SU-DHL-6 (cell line): ENCODE measurements around the gene PDE4D.

ENCODE experiments used
- H2AFZ ChIP-seq: fragments of 200-600 bp; sonication (generic); 2 replicates; pipeline ENCODE4 v1.6.1; 2014; ENCODE audit warnings: low read depth, mild to moderate bottlenecking, moderate library complexity, mixed read lengths, antibody characterized with exemption, low read length; ENCODE audit not compliant: severe bottlenecking
- H3F3A ChIP-seq: fragments of 200-600 bp; shearing (Covaris generic); 2 replicates; pipeline ENCODE4 v1.6.0; 2016; ENCODE audit warnings: antibody characterized with exemption, mild to moderate bottlenecking; ENCODE audit not compliant: insufficient read depth
- H3K27ac ChIP-seq: fragments of 200-600 bp; sonication (generic); 2 replicates; pipeline ENCODE4 v1.5.1; 2016; ENCODE audit warnings: low read depth, mild to moderate bottlenecking, low read length, moderate library complexity, mixed read lengths
- H3K27me3 ChIP-seq: fragments of 200-600 bp; sonication (generic), shearing (Covaris generic); 2 replicates; pipeline ENCODE4 v1.6.0; 2014; ENCODE audit warnings: mild to moderate bottlenecking, low read length
- H3K36me3 ChIP-seq: fragments of 200-600 bp; sonication (generic); 2 replicates; pipeline ENCODE4 v1.6.1; 2014; ENCODE audit warnings: mild to moderate bottlenecking, low read length, mixed read lengths
- H3K4me2 ChIP-seq: fragments of 300-600, 200-600 bp; shearing (Covaris generic), sonication (generic); 2 replicates; pipeline ENCODE4 v1.6.0; 2014; ENCODE audit warnings: low read length, low read depth, mild to moderate bottlenecking; ENCODE audit not compliant: poor library complexity, severe bottlenecking
- H3K4me3 ChIP-seq: fragments of 200-600 bp; sonication (generic); 2 replicates; pipeline ENCODE4 v1.5.1; 2014; ENCODE audit warnings: antibody characterized with exemption, low read length, mild to moderate bottlenecking, mixed read lengths; ENCODE audit not compliant: insufficient read depth, poor library complexity, severe bottlenecking
- H3K79me2 ChIP-seq: fragments of 200-600 bp; sonication (generic); 2 replicates; pipeline ENCODE4 v1.6.1; 2014; ENCODE audit warnings: mild to moderate bottlenecking, low read length, moderate library complexity; ENCODE audit not compliant: insufficient read depth
- H3K9ac ChIP-seq: fragments of 200-600 bp; sonication (generic); 2 replicates; pipeline ENCODE4 v1.7.0; 2014; ENCODE audit warnings: mild to moderate bottlenecking, low read length
- H3K9me2 ChIP-seq: fragments of 200-600 bp; sonication (generic); replicated peaks from 2 replicates; pipeline ENCODE4 v1.6.1; 2014; ENCODE audit warnings: low read length; ENCODE audit not compliant: insufficient read depth
- H3K9me3 ChIP-seq: fragments of 200-600 bp; sonication (generic); 2 replicates; pipeline ENCODE4 v1.6.1; 2014; ENCODE audit warnings: low read length, mixed read lengths; ENCODE audit not compliant: insufficient read depth
- H4K20me1 ChIP-seq: fragments of 200-600 bp; sonication (generic); 2 replicates; pipeline ENCODE4 v1.6.1; 2014; ENCODE audit warnings: low read depth, mild to moderate bottlenecking, antibody characterized with exemption, low read length, moderate library complexity, mixed read lengths
- CTCF ChIP-seq: fragments of 200-600 bp; sonication (generic); IDR thresholded peaks from one replicate; pipeline ENCODE4 v1.5.1; 2017; ENCODE audit warnings: antibody characterized with exemption, mild to moderate bottlenecking, low read length, moderate library complexity; ENCODE audit not compliant: insufficient read depth, poor library complexity, severe bottlenecking
- EZH2phosphoT487 ChIP-seq: fragments of 200-600 bp; sonication (generic), shearing (Covaris generic); conservative IDR thresholded peaks from 2 replicates; pipeline ENCODE4 v1.6.1; 2018; ENCODE audit warnings: mild to moderate bottlenecking, antibody characterized with exemption, low read length, moderate library complexity, mixed read lengths

Gene PDE4D

GRCh38 chr5:59086024-59086423 is 807.5 kb downstream of the PDE4D start:
- Histone ChIP-seq H3K36me3 (no peaks in the 10 kb centered on the region), H3K9me2 (no peaks in the 10 kb centered on the region), H3F3A (no peaks in the 10 kb centered on the region), H3K27me3 (no peaks in the 10 kb centered on the region), H3K79me2 (no peaks in the 10 kb centered on the region), H3K27ac (no peak overlapping the region), H3K9ac (no peak overlapping the region), H3K9me3 (no peaks in the 10 kb centered on the region), H3K4me3 (no peak overlapping the region), H4K20me1 (no peaks in the 10 kb centered on the region), H2AFZ (no peak overlapping the region), H3K4me2 (no peak overlapping the region)
- no peak for TF ChIP-seq CTCF
- no peak for TF ChIP-seq EZH2phosphoT487

- Histone ChIP-seq H3K4me3 (no peak overlapping the region), H2AFZ (no peak overlapping the region), H3K79me2 (no peaks in the 10 kb centered on the region), H3K27ac (no peak overlapping the region), H3K36me3 (no peaks in the 10 kb centered on the region), H3K9me2 (no peaks in the 10 kb centered on the region), H3K9ac (no peak overlapping the region), H3K9me3 (no peaks in the 10 kb centered on the region), H3K27me3 (no peaks in the 10 kb centered on the region), H4K20me1 (no peaks in the 10 kb centered on the region), H3F3A (no peaks in the 10 kb centered on the region), H3K4me2 (no peak overlapping the region)
- no peak for TF ChIP-seq CTCF
- no peak for TF ChIP-seq EZH2phosphoT487
Measured at GRCh38 chr5:59081693-59082092, 811.8 kb downstream of the PDE4D start.

- Histone ChIP-seq H2AFZ (no peak overlapping the region), H4K20me1 (no peaks in the 10 kb centered on the region), H3K9me2 (no peaks in the 10 kb centered on the region), H3K9ac (no peak overlapping the region), H3K27ac (no peak overlapping the region), H3K36me3 (no peaks in the 10 kb centered on the region), H3K9me3 (no peaks in the 10 kb centered on the region), H3K79me2 (no peaks in the 10 kb centered on the region), H3F3A (no peaks in the 10 kb centered on the region), H3K4me2 (no peak overlapping the region), H3K4me3 (no peak overlapping the region), H3K27me3 (no peaks in the 10 kb centered on the region)
- TF ChIP-seq CTCF: no peak
- no peak for TF ChIP-seq EZH2phosphoT487
Measured at GRCh38 chr5:59079622-59080620, 813.6 kb downstream of the PDE4D start.
